OCI-LY1 (cell line): Measurements from ENCODE around the gene STK24.
A peak's percentile ranks its signal among the peaks of the same experiment; 100 is the strongest.

Experiments used
- CTCF ChIP-seq: fragments of 200-600 bp; sonication (generic), shearing (Covaris generic); IDR thresholded peaks from 2 replicates; pipeline ENCODE4 v1.5.1; 2017; ENCODE audit warnings: mild to moderate bottlenecking, antibody characterized with exemption, low read length, moderate library complexity, mixed read lengths
- EZH2 ChIP-seq: fragments of 200-600 bp; sonication (generic), shearing (Covaris generic); IDR thresholded peaks from 2 replicates; pipeline ENCODE4 v1.8.0; 2017; ENCODE audit warnings: borderline replicate concordance, mixed run types, mild to moderate bottlenecking, antibody characterized with exemption, low read length, moderate library complexity, mixed read lengths

DNA sequence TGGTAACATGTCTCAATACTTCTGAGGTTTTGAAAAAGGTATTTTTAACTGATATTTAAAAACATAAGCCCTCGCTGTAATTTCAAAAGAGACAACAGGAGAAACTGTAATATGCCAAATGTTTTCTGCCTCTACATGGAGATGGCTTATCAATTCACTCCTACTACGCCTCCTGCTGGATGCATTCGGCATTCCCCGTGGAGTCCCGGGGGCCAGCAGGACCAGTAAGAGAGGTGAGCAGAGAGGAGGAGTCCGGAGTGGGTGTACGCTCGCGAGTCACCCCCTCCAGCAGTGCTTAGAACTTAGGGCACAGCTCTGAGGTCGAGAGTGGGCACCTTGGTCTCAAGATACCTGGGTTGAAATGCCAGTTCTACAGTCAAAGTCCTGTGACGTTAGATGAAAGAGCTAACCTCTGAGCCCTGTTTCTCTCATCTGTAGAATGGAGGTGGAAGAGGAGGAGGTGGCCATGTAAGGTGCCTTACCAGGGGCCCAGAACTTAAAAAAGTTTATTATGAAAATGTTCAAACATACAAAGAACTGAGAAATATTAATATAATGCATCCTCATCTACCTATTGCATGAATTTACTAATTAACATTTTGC is 110.2 kb downstream of the STK24 start:
- TF ChIP-seq CTCF (peak; percentile 65), EZH2 (no peak)
